ENCODE results near the gene GFRA3. TPM values are rescaled to one million over a fixed set of nuclear protein-coding genes. Genes with fewer than 3 reads are reported as not detected.

The GFRA3 gene
- total RNA-seq, 1 experiment from 2014 or later, result 1.3 TPM

- no peak overlapping the region for H3K4me3 Mint-ChIP-seq
- no peaks in the 10 kb centered on the region for H3K9me3 Mint-ChIP-seq
- no peak; the same call in 1 of the 2 replicates for ATAC-seq
- ChIA-PET POLR2A (no interaction called here), CTCF (no interaction called here)
- TF ChIP-seq NFE2L1 (CRISPR knock-in tag; IDR thresholded peaks at IDR 0.05) (no peak), ZBTB43 (CRISPR knock-in tag; IDR thresholded peaks at IDR 0.05) (no peak), IRF2 (CRISPR knock-in tag; IDR thresholded peaks at IDR 0.05; ENCODE audit: borderline replicate concordance, low read depth) (no peak), TCF7 (CRISPR knock-in tag; IDR thresholded peaks at IDR 0.05; ENCODE audit: low read depth) (no peak), ZNF138 (CRISPR knock-in tag; conservative IDR thresholded peaks at IDR 0.05) (no peak), ZNF281 (CRISPR knock-in tag; IDR thresholded peaks at IDR 0.05) (no peak), USF1 (CRISPR knock-in tag; IDR thresholded peaks at IDR 0.05) (no peak), ZNF532 (CRISPR knock-in tag; IDR thresholded peaks at IDR 0.05; ENCODE audit: borderline replicate concordance) (no peak), ELF4 (CRISPR knock-in tag; IDR thresholded peaks at IDR 0.05; ENCODE audit: low read depth) (no peak), ZNF317 (CRISPR knock-in tag; IDR thresholded peaks at IDR 0.05; ENCODE audit: borderline replicate concordance, low read depth) (no peak), MAX (CRISPR knock-in tag; IDR thresholded peaks at IDR 0.05) (no peak), ATF2 (CRISPR knock-in tag; IDR thresholded peaks at IDR 0.05; ENCODE audit: borderline replicate concordance, low read depth) (no peak), STAT6 (CRISPR knock-in tag; conservative IDR thresholded peaks at IDR 0.05; ENCODE audit: low read depth) (no peak)
- no peaks in the 10 kb centered on the region for H3K36me3 Mint-ChIP-seq
- H3K4me1 Mint-ChIP-seq, result peaks cover 2% of the 10 kb centered on the region; the same call in 1 of the 2 replicates
- H3K27me3 Mint-ChIP-seq (ENCODE audit: low read depth), result peaks cover 9% of the 10 kb centered on the region; the same call in 1 of the 2 replicates
- H3K27ac Mint-ChIP-seq, result no peak overlapping the region
- DNase-seq (ENCODE audit: low spot score), result no peak
Measured at GRCh38 chr5:138257583-138257982, 16.8 kb downstream of the GFRA3 start.

All from WTC11 (cell line).